Gastroesophageal sphincter (tissue), 3 donors: ENCODE data around the gene CPB2.

Experiments used
- CTCF ChIP-seq, 4 experiments: fragments of 200-600 bp in 2 of 4; fragments of 450-650 bp in 2 of 4; sonication (generic) in 1 of 4; IDR thresholded peaks; one replicate each; pipeline ENCODE4 v1.5.1; 2017 to 2019; ENCODE audit warnings: antibody characterized with exemption in 4 of 4, mild to moderate bottlenecking in 2 of 4, moderate library complexity in 2 of 4
- POLR2A ChIP-seq, 2 donors: fragments of 450-650 bp; IDR thresholded peaks; one replicate each; pipeline ENCODE4 v1.6.1; 2017; ENCODE audit warnings: antibody characterized with exemption in 2 of 2, mild to moderate bottlenecking in 2 of 2, moderate library complexity in 1 of 2
- POLR2AphosphoS5 ChIP-seq: sonication (generic); formaldehyde crosslinking; IDR thresholded peaks from one replicate; pipeline ENCODE4 v1.6.1; 2017; ENCODE audit warnings: antibody characterized with exemption

GRCh38 chr13:46052319-46053161 lies 52.3 kb downstream of the CPB2 start, which contains the start of gene ZC3H13:
- TF ChIP-seq CTCF (IDR thresholded peaks at IDR 0.05) (peak in 3 of 4 experiments; percentile 55 to 58 (median 58)), POLR2AphosphoS5 (peak; percentile 65), POLR2A (IDR thresholded peaks at IDR 0.05) (peak in 1 of 2 donors; percentile 45)
